Measurements from ENCODE around the gene CCDC188.

DNA sequence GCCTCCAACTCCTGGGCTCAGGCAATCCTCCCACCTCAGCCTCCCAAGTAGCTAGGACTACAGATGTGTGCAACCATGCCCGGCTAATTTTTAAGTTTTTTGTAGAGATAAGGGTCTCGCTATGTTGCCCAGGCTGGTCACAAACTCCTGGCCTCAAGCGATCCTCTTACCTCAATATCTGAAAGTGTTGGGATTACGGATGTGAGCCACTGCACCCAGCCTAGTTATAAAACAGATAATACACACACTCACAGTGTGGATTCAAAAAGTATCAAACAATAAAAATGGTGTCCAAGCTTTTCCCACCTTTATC, 377 bp upstream of the CCDC188 start:
- TF ChIP-seq GATA2 (IDR thresholded peaks at IDR 0.05; ENCODE audit: low read depth, low read length) (no peak), GATA3 (IDR thresholded peaks at IDR 0.05; ENCODE audit: low read depth, low read length) (no peak)
